LNCAP (cell line): ENCODE results near the gene MAP1LC3A.

Source experiments
- TF ChIP-seq, protein P1 (sequence below): fragments of 450-650 bp; IDR thresholded peaks from 2 replicates; pipeline ENCODE4 v1.5.1; 2017; ENCODE audit warnings: mild to moderate bottlenecking

The MAP1LC3A gene

DNA sequence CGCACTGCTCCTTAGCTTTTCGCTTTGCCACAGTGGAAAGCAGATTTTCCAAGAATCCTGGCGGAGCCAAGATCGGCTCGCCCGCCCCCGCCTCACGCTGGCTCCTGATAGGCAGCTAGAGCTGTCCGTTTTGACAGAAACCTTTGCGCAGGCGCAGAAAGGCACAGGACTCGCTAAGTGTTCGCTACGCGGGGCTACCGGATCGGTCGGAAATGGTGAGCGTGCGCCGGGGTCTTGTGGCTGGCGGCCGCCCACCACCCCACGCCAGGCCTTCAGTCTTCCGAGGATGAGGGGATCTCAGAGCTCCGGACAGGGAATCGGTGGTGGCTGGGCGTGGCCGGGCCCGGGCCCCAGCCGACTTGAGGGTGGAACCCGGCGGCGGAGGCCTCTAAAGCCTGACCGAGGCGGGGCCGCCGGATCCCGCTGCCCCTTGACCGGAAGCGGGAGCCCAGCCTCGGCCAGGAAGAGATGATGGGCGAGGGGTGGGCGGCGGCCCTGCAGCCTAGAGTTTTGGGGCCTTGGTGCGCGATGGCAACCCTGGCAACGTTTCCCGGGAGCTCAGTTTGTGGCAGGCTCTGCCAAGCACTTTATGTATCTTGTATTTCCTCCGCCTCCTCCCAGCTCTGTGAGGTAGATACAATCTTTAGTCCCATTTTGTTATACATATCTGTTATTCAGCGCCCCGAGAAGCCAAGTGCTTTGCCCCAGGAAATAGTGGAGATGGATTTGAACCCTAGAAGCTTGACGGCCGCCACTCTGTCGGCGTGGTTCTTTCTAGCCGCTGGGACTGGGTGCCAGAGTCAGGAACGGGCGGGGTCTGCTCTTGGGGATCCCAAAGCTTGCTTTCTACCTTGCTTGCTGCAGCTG is 42.0 kb upstream of the MAP1LC3A start, which contains the start of gene DYNLRB1:
Gene DYNLRB1 (plus strand): TSS at position 176 of the 867 bp plus-strand sequence. CDS start 37 bp downstream, at position 213.
- TF ChIP-seq, protein P1, sequence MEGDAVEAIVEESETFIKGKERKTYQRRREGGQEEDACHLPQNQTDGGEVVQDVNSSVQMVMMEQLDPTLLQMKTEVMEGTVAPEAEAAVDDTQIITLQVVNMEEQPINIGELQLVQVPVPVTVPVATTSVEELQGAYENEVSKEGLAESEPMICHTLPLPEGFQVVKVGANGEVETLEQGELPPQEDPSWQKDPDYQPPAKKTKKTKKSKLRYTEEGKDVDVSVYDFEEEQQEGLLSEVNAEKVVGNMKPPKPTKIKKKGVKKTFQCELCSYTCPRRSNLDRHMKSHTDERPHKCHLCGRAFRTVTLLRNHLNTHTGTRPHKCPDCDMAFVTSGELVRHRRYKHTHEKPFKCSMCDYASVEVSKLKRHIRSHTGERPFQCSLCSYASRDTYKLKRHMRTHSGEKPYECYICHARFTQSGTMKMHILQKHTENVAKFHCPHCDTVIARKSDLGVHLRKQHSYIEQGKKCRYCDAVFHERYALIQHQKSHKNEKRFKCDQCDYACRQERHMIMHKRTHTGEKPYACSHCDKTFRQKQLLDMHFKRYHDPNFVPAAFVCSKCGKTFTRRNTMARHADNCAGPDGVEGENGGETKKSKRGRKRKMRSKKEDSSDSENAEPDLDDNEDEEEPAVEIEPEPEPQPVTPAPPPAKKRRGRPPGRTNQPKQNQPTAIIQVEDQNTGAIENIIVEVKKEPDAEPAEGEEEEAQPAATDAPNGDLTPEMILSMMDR, result no peak

DNA sequence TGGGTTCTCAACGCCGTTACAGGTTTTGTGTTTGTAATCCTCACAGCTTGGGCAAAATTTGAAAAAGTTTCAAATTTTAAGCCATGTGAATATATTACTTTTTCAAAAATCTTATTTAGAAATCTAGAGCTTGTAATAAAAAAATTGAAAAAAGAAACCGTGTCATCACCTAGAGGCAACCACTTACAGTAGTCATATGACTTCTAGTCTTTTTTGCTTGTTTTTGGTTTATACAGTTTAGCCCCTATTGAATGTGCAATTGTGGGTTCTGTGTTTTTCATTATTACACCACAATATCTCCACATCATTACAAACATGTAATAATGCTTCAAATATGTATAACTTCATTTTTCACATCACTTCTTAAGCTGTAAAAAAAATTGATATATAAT is 41.4 kb upstream of the MAP1LC3A start:
- TF ChIP-seq, protein P1, result no peak

DNA sequence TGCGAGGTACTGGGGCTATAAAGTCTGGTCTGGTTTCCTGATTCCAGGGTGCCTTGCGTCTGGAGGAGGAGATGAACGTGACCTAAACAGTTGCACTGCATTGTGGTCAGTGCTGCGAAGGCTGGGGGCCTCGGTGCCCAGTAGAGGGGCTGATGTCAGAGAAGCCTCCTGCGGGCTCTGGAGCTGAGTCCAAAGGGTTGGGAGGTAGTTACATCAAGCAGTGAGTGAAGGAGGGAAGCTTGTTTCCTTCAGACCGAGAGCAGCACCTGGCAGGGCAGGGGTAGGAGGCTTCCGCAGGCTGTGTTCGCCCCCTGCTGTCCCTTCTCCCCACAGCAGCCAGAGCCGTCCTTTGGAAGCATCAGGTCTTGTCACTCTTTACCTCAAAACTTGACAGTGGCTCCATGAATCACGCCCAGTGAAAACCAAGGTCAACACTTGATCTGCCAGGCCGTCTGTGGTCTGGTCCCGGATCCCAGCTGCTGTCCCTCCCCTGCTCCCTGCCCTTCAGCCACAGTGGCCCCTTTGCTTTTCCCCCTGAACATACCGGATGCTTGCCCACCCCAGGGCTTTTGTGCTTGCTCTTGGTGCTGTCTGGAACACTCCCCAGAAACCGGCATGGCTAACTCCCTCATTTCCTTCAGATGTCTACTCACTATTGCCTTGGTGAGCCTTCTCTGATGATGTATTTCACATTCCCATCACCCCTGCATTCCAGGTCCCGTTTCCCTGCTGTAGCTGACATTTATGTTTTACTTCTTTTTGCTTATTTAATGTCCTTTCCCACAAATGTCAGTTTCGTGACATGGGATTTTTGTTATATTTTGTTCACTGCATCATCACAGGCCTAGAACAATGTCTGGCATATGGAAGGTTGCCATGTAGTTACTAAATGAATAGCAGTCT is 35.3 kb upstream of the MAP1LC3A start:
- TF ChIP-seq, protein P1, result peak; percentile 58

DNA sequence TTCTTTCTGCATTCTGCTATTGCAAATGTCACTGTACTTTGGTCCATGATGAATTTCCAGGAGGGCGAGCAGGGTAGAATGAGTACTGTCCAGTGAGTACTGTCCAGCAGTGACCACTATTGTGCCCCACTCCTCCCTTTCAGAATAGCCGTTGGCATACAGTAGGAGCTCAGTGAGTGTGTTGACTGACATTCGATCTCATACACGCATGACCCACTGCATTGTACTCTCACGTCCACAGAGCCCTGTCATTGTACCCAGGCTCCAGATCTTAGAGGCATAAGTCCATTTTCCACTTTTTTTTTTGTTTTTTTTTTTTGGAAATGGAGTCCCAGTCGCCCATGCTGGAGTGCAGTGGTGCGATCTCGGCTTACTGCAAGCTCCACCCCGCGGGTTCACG is 34.1 kb upstream of the MAP1LC3A start:
- TF ChIP-seq, protein P1, result no peak

DNA sequence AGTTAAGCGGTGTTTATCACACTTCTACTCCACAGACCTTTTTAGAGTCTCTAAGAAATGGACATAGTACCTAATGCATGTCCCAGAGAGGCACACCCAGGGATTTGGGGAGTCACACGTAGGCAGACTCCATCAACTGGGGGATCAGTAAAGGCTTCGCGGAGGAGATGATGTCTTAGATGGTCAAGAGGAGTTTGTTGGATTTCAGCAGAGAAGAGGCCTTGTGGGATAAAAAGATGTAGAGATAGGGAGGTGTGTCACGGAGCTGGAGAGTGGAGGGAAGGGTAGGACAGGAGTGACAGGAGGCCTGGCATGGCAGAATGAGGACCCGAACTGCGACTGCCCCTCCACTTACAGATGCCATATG is 33.2 kb upstream of the MAP1LC3A start:
- TF ChIP-seq, protein P1, result no peak

DNA sequence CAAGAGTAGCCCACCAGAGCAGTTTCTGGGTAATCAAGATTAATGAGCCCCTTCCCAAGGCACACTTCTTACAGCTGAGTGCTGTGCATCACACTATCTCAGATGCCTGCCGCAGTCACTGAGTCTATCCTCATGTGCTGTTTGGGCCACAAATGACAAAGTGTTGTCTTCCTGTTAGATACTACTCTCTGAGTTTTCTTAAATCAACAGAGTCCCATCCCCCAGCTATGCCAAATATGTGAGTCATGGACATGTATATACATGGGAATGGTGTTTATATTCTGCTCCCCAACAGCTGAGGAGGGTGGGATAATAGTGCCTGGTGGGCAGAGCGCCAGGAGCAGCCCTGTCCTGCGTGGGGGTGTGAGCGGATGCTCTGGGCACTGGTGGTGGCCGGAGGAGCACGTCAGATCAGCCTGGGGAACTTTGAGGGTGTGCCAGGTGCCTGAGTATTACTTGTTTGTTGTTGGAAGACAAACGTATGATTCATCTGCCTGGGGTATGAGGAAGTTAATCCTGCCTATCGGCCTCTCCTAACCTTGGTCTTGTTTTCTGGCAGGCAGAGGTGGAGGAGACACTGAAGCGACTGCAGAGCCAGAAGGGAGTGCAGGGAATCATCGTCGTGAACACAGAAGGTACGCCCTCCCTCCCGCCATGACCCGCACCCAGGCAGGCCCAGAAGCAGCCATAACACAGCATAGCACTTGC is 32.7 kb upstream of the MAP1LC3A start:
- TF ChIP-seq, protein P1, result no peak

DNA sequence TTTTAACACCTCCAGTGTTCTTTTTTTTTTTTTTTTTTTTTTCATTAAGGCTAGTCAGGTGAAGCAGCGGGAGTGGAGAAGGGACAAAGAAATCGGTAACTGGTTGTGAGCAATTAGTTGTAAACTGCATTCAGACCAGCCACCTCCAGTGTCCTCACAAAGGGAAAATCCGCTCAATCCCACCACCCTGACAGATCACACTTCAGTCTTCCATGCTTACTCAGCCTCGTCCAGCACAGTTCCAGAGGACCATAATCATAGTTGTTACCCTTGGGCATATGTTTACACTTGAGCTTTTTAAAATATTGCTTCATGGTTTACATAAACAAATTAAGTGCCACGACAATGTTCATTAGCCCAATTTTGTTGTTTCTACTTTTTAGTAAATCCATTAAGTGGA is 32.1 kb upstream of the MAP1LC3A start:
- TF ChIP-seq, protein P1, result no peak
